ENCODE results near the gene ATG16L1.

ATG16L1 gene

DNA sequence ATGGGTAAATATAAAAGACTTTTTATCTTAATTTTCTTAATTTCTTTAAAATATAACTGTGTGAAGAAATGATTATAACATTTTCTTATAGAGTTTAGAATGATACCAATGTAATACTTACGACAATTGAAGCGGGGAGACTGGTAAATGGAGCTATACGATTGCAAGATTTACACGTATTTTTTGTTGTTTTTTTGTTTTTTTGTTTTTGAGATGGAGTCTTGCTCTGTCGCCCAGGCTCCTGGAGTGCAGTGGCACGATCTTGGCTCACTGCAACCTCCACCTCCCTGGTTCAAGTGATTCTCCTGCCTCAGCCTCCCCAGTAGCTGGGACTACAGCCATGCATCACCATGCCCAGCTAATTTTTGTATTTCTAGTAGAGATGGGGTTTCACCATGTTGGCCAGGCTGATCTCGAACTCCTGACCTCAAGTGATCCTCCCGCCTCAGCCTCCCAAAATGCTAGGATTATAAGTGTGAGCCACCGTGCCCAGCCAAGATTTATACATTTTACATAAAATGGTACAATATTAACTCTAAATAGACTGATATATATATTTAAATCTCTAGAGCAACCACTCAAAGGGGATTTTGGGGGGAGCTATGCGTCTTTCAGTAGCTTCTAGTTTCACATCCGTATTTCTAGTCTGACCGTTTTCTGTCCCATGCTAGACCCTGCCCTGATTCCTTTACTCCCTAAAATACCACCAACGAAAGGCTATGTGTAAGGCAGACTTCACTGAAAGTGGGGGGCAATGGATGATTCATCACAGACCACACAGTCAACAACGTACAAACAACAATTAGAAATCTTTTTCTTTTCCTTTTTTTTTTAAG is 28.2 kb upstream of the ATG16L1 start:
- Histone ChIP-seq H3K9ac (ENCODE audit: low read depth, low read length) (no peak overlapping the region), H3K27me3 (ENCODE audit: insufficient read depth, low read length, poor library complexity) (no peaks in the 10 kb centered on the region), H3K36me3 (ENCODE audit: insufficient read depth, low read length) (no peaks in the 10 kb centered on the region), H3K4me3 (ENCODE audit: low read depth in 1 of 2, low read length in 2 of 2) (no peak overlapping the region), H2AFZ (ENCODE audit: low read depth, low read length) (no peak overlapping the region), H3K4me1 (ENCODE audit: insufficient read depth, low read length) (no peaks in the 10 kb centered on the region), H3K4me2 (ENCODE audit: insufficient read depth, low read length) (no peak overlapping the region), H3K9me3 (ENCODE audit: insufficient read depth, low read length, severe bottlenecking) (no peaks in the 10 kb centered on the region), H3K27ac (ENCODE audit: low read length) (no peak overlapping the region), H3K79me2 (ENCODE audit: insufficient read depth, low read length) (no peaks in the 10 kb centered on the region), H4K20me1 (ENCODE audit: insufficient read depth, low read length) (no peaks in the 10 kb centered on the region)
- no peak for ATAC-seq (ENCODE audit: insufficient read depth, low read depth)
- no peak for DNase-seq
- TF ChIP-seq, protein P1, sequence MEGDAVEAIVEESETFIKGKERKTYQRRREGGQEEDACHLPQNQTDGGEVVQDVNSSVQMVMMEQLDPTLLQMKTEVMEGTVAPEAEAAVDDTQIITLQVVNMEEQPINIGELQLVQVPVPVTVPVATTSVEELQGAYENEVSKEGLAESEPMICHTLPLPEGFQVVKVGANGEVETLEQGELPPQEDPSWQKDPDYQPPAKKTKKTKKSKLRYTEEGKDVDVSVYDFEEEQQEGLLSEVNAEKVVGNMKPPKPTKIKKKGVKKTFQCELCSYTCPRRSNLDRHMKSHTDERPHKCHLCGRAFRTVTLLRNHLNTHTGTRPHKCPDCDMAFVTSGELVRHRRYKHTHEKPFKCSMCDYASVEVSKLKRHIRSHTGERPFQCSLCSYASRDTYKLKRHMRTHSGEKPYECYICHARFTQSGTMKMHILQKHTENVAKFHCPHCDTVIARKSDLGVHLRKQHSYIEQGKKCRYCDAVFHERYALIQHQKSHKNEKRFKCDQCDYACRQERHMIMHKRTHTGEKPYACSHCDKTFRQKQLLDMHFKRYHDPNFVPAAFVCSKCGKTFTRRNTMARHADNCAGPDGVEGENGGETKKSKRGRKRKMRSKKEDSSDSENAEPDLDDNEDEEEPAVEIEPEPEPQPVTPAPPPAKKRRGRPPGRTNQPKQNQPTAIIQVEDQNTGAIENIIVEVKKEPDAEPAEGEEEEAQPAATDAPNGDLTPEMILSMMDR (IDR thresholded peaks at IDR 0.05; ENCODE audit: borderline replicate concordance, extremely low read depth, low read length, poor library complexity, severe bottlenecking), result no peak
- no peak for TF ChIP-seq EZH2 (IDR thresholded peaks at IDR 0.05; ENCODE audit: borderline replicate concordance, low read depth, low read length, severe bottlenecking)

DNA sequence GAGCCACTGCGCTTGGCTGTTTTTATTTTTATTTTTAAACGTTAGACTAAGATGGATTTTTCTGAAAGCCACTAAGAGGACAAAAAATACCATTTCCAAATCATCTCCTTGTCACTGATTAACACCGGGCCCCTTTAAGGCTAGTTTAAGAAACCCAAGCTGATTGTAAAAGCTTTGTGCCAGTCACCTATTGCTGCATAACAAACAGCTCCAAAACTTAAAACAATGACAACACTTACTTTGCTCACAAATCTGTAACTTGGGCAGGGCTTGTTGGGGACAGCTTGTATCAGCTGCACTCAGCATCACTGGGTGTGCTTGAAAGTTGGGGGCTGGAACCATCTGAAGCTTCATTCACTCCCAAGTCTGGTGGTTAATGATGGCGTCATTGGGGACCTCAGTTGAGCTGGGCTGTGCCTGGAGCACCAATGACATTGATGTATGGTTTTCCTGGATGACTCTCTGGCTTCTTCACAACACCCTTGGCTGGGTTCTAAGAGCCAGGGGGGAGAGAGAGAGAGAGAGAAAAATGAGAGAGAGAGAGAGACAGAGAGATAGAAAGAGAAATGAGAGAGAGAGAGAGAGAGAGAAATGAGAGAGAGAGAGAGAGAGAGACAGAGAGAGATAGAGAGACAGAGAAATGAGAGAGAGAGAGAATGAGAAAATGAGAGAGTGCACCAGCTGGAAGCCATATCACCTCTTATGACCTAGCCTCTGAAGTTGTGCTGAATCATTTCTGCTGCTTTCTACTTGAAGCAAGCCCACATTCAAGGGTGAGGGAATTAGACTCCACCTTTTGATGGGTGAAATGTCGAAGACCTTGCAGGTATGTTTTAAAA is 26.0 kb upstream of the ATG16L1 start:
- no peak overlapping the region for H3K4me2 ChIP-seq (ENCODE audit: insufficient read depth, low read length)
- TF ChIP-seq, protein P1 (IDR thresholded peaks at IDR 0.05; ENCODE audit: borderline replicate concordance, extremely low read depth, low read length, poor library complexity, severe bottlenecking), result no peak
- TF ChIP-seq EZH2 (IDR thresholded peaks at IDR 0.05; ENCODE audit: borderline replicate concordance, low read depth, low read length, severe bottlenecking), result no peak
- H3K27me3 ChIP-seq (ENCODE audit: insufficient read depth, low read length, poor library complexity), result no peaks in the 10 kb centered on the region

DNA sequence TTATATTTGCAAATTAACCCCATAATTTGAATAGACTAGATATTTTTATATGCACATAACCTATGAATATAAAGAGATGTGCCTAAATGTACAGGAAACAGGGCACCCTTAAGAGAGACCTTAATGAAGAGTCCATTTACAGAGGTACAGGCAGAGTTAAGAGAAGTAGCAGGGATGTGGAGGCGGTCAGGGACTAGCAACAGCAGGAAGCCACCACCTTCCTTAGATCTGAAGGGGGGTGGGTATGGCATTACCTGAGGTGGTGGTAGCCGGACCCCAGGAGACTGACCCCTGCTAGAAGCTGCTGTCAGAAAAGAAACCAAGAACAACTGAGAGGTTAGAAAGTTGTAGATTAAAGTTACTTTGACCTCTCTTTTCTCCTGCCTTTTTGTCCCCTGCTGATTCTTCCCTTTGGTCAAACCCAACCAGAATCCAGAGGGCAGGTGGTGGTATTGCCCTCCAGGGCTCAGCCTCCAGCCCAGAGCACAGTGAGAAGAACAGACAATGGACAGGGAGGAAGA is 24.9 kb upstream of the ATG16L1 start:
- Histone ChIP-seq H2AFZ (ENCODE audit: low read depth, low read length) (no peak overlapping the region), H3K9ac (ENCODE audit: low read depth, low read length) (no peak overlapping the region), H3K79me2 (ENCODE audit: insufficient read depth, low read length) (no peaks in the 10 kb centered on the region), H3K27ac (ENCODE audit: low read length) (no peak overlapping the region), H3K4me2 (ENCODE audit: insufficient read depth, low read length) (no peak overlapping the region), H3K36me3 (ENCODE audit: insufficient read depth, low read length) (no peaks in the 10 kb centered on the region), H4K20me1 (ENCODE audit: insufficient read depth, low read length) (no peaks in the 10 kb centered on the region), H3K27me3 (ENCODE audit: insufficient read depth, low read length, poor library complexity) (no peaks in the 10 kb centered on the region), H3K4me3 (ENCODE audit: low read depth in 1 of 2, low read length in 2 of 2) (no peak overlapping the region), H3K9me3 (ENCODE audit: insufficient read depth, low read length, severe bottlenecking) (no peaks in the 10 kb centered on the region), H3K4me1 (ENCODE audit: insufficient read depth, low read length) (no peaks in the 10 kb centered on the region)
- TF ChIP-seq EZH2 (IDR thresholded peaks at IDR 0.05; ENCODE audit: borderline replicate concordance, low read depth, low read length, severe bottlenecking), result no peak
- TF ChIP-seq, protein P1 (IDR thresholded peaks at IDR 0.05; ENCODE audit: borderline replicate concordance, extremely low read depth, low read length, poor library complexity, severe bottlenecking), result no peak
- no peak for ATAC-seq (ENCODE audit: insufficient read depth, low read depth)
- no peak for DNase-seq

More for the DNA sequence above, 26.0 kb upstream of the ATG16L1 start:
- no peaks in the 10 kb centered on the region for H4K20me1 ChIP-seq (ENCODE audit: insufficient read depth, low read length)
- H3K79me2 ChIP-seq (ENCODE audit: insufficient read depth, low read length), result no peaks in the 10 kb centered on the region
- no peaks in the 10 kb centered on the region for H3K4me1 ChIP-seq (ENCODE audit: insufficient read depth, low read length)
- no peaks in the 10 kb centered on the region for H3K9me3 ChIP-seq (ENCODE audit: insufficient read depth, low read length, severe bottlenecking)
- H3K36me3 ChIP-seq (ENCODE audit: insufficient read depth, low read length), result no peaks in the 10 kb centered on the region
- DNase-seq, result no peak
- no peak overlapping the region for H2AFZ ChIP-seq (ENCODE audit: low read depth, low read length)
- H3K27ac ChIP-seq (ENCODE audit: low read length), result no peak overlapping the region
- no peak overlapping the region for H3K9ac ChIP-seq (ENCODE audit: low read depth, low read length)
- ATAC-seq (ENCODE audit: insufficient read depth, low read depth), result no peak
- no peak overlapping the region for H3K4me3 ChIP-seq (ENCODE audit: low read depth in 1 of 2, low read length in 2 of 2)

Measured in DND-41 (cell line).